Activated CD4-positive, alpha-beta T cell treated with anti-CD3 and anti-CD28 coated beads for 36 hours (primary cell): ENCODE measurements around the gene PAMR1. TPM values are rescaled to one million over a fixed set of nuclear protein-coding genes. Genes with fewer than 3 reads are reported as not detected.
"Not testable (repeated sequence)": the region's sequence is repeated elsewhere in the genome, so short reads cannot be mapped to it uniquely, and the experiment has no call there.

Source experiments
- ATAC-seq: fragments of 200-7000 bp; cut with Tn5 transposase; one replicate; pipeline ENCODE4 v1.10.0; 2021; ENCODE audit warnings: mild to moderate bottlenecking, moderate library complexity
- CTCF ChIA-PET: fragments of 350-600 bp; sonication (Branson Sonifier 250); formaldehyde crosslinking; loops from one replicate; lab custom pipeline; 2021; ENCODE audit warnings: antibody characterized with exemption; lab: Charles Lee
- POLR2A ChIA-PET: fragments of 350-600 bp; sonication (Branson Sonifier 250); formaldehyde crosslinking; loops from one replicate; lab custom pipeline; 2021; ENCODE audit warnings: antibody characterized with exemption, inconsistent platforms; lab: Charles Lee
- DNase-seq: peaks from one replicate; pipeline ENCODE4 v3.0.0-alpha.2; 2020
- H3K27ac Mint-ChIP-seq: one replicate; pipeline ENCODE4 v1.8.0; 2021; ENCODE audit warnings: mixed read lengths
- H3K27me3 Mint-ChIP-seq: one replicate; pipeline ENCODE4 v1.8.0; 2021; ENCODE audit warnings: mixed read lengths
- H3K36me3 Mint-ChIP-seq: one replicate; pipeline ENCODE4 v1.8.0; 2021; ENCODE audit warnings: low read depth, mixed read lengths
- H3K4me1 Mint-ChIP-seq: one replicate; pipeline ENCODE4 v1.8.0; 2021; ENCODE audit warnings: mixed read lengths
- H3K4me3 Mint-ChIP-seq: one replicate; pipeline ENCODE4 v1.8.0; 2021; ENCODE audit warnings: mild to moderate bottlenecking, moderate library complexity, mixed read lengths
- H3K9me3 Mint-ChIP-seq: one replicate; pipeline ENCODE4 v1.8.0; 2021; ENCODE audit warnings: low read depth, mixed read lengths
- intact Hi-C, 2 experiments: fragments of 100-400 bp; cut with DNase I in 1 of 2; cut with micrococcal nuclease in 1 of 2; formaldehyde crosslinking; loops; one replicate each; pipeline versions ENCODE4 v1.14.2 to v1.15.1; 2022 to 2024; cut with DNase I, micrococcal nuclease
- total RNA-seq, 2 experiments: library from RNA; stranded (reverse); gene quantifications; one replicate each; pipeline ENCODE4 v1.2.3, GENCODE V29; 2021

Gene PAMR1
- total RNA-seq, 2 experiments from 2014 or later = not detected

DNA sequence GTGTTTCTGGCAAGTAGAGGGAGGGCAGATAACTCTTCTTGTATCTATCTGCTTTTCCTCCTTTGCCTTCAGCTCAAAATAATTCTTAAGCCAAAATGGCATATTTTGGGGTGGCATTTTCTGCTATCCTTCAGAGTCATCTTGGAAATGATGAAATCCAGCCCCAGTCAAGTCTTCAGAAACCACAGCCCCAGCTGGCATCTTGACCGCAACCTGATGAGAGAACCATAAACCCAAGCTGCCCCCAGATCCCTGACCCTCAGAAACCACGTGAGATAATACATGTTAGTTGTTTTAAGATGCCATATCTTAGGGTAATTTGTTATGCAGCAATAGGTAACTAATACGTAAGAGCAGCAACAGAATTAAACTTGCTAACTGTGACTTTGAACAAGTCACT, 15.1 kb upstream of the PAMR1 start:
- no peak for DNase-seq
- Mint-ChIP-seq H3K4me3 (no peak overlapping the region), H3K4me1 (no peaks in the 10 kb centered on the region), H3K27me3 (peaks cover 7% of the 10 kb centered on the region), H3K9me3 (no peaks in the 10 kb centered on the region), H3K27ac (no peak overlapping the region), H3K36me3 (no peaks in the 10 kb centered on the region)
- CTCF ChIA-PET = interaction anchor here (0.8 kb wide), 1 partner anchor 25 kb away, joined by 3 read pairs; no protein-coding TSS in a partner anchor
- POLR2A ChIA-PET = no interaction called here
- ATAC-seq = no peak
- intact Hi-C loops = no loop called here

DNA sequence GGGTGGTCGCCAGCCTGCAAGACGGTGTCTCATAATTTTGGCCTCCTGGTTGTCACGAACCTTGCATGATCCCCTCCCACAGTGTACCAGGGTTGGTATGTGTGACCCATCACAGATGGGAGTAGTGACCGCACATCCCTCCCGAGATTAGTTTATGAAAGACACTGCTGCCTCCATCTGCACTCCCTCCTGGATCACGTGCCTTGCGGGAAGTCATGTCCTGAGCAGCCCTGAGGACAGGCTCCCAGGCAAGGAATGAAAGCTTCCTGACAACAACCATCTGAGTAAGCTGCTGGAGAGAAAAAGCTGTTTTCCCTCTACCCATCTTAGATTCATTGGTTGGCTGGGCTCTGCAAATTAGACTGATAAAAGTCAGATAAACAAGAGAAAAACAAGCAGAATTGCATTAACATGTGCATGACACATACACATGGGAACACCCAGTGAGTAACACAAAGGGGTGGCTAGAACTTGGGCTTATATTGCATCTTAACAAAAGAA, 14.4 kb upstream of the PAMR1 start:
- ATAC-seq (no peak), DNase-seq (no peak)
- Mint-ChIP-seq H3K4me1 (no peaks in the 10 kb centered on the region), H3K9me3 (no peaks in the 10 kb centered on the region), H3K27me3 (peaks cover 7% of the 10 kb centered on the region), H3K27ac (no peak overlapping the region), H3K36me3 (no peaks in the 10 kb centered on the region), H3K4me3 (no peak overlapping the region)
- ChIA-PET CTCF (interaction anchor here (0.8 kb wide), 1 partner anchor 26 kb away, joined by 3 read pairs; no protein-coding TSS in a partner anchor), POLR2A (no interaction called here)
- intact Hi-C loops = no loop called here

DNA sequence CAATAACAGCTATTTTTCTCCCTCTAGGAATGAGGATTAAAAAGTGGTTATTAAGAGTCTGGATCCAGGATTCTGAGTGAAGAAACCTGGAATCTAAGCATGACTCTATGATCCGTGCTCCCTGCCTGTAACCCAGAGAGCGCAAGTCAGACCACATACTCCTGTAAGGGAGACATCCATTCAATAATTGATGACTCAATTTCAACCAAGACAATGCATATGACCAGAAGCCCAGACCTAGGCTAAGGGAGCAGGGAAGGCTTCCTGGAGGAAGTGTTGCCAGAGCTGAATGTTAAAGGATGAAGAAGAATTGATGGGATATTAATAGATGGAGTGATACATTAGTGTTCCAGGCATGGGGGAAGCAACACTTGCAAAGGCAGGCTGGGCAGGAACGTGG, 13.8 kb upstream of the PAMR1 start:
- Mint-ChIP-seq H3K27me3 (peaks cover 7% of the 10 kb centered on the region), H3K4me1 (no peaks in the 10 kb centered on the region), H3K9me3 (no peaks in the 10 kb centered on the region), H3K4me3 (no peak overlapping the region), H3K27ac (no peak overlapping the region), H3K36me3 (no peaks in the 10 kb centered on the region)
- ATAC-seq (no peak), DNase-seq (no peak)
- intact Hi-C loops = no loop called here
- CTCF ChIA-PET = no interaction called here
- POLR2A ChIA-PET = no interaction called here

DNA sequence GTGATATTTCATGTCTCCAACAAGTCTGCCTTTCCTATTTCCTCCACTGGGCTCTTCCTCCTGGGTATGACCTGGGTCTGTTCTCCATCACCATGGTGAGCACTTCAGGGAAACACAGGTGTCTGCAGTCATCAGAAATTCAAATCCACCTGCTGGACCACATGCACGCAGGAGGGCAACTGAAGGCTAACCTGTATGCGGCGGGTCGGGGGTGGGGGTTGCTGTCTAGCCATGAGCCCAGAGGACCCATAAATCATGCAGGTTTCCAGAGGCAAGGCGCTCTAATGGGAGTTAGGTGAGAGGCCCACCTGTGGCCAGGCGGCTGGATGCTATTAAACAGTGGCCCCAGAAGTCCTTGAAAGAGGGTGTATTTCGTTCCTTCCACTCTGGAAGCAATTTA, 11.1 kb upstream of the PAMR1 start:
- DNase-seq (no peak), ATAC-seq (no peak)
- POLR2A ChIA-PET = no interaction called here
- Mint-ChIP-seq H3K4me1 (no peaks in the 10 kb centered on the region), H3K27ac (no peak overlapping the region), H3K36me3 (no peaks in the 10 kb centered on the region), H3K9me3 (no peaks in the 10 kb centered on the region), H3K4me3 (no peak overlapping the region), H3K27me3 (peaks cover 7% of the 10 kb centered on the region)
- intact Hi-C loops = no loop called here
- CTCF ChIA-PET = interaction anchor here (0.6 kb wide), 1 partner anchor 9 kb away, joined by 3 read pairs; no protein-coding TSS in a partner anchor

DNA sequence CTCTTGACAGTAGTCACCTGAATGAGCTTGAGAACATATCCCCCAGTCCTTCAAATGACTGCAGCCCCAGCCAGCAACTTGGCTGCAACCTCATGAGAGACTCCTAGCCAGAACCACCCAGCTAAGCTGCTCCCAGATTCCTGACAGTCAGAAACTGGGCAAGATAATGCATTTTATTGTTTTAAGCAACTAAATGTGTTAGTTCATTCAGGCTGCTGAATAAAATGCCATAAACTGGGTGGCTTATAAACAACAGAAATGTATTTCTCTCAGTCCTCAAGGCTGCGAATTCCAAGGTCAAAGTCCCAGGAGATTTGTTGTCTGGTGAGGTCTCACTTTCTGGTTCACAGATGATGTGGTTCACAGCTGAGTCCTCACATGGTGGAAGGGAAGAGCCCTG, 5.8 kb upstream of the PAMR1 start:
- Mint-ChIP-seq H3K4me1 (no peaks in the 10 kb centered on the region), H3K27me3 (peaks cover 28% of the 10 kb centered on the region), H3K9me3 (no peaks in the 10 kb centered on the region), H3K27ac (no peak overlapping the region), H3K4me3 (no peak overlapping the region), H3K36me3 (no peaks in the 10 kb centered on the region)
- no peak for ATAC-seq
- DNase-seq = no peak
- CTCF ChIA-PET = no interaction called here
- POLR2A ChIA-PET = no interaction called here
- intact Hi-C loops = no loop called here

DNA sequence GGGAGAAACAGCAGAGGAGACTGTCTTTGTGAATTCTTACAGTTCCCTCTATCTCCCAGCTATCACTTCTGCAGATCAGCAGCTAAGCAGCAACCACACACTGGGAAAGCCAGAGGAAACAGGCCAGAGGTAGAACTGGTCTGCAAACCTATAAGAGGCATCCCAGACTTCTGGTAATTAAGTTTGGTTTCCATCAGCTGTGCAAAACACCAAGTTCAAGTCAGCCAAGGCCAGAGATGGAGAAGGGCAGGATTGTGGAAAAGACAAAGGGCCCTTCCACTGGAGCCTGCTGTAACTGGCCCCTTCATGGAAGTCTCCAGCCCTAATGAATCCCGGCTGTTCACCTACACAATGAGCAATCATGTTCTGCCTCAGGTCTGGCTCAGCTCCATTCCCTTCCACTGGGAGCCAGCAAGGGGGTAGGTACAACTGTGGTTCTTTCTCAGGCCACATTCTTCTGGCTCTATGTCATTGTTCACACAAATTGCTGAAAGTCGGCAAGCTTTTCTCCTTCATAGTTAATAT, 4.6 kb upstream of the PAMR1 start:
- Mint-ChIP-seq H3K27me3 (peaks cover 35% of the 10 kb centered on the region), H3K36me3 (no peaks in the 10 kb centered on the region), H3K4me3 (no peak overlapping the region), H3K9me3 (no peaks in the 10 kb centered on the region), H3K4me1 (peaks cover 1% of the 10 kb centered on the region), H3K27ac (no peak overlapping the region)
- no peak for ATAC-seq
- CTCF ChIA-PET = interaction anchor here (0.5 kb wide), 1 partner anchor 636 kb away, joined by 3 read pairs; no protein-coding TSS in a partner anchor
- DNase-seq = no peak
- POLR2A ChIA-PET = no interaction called here
- intact Hi-C loops = no loop called here

DNA sequence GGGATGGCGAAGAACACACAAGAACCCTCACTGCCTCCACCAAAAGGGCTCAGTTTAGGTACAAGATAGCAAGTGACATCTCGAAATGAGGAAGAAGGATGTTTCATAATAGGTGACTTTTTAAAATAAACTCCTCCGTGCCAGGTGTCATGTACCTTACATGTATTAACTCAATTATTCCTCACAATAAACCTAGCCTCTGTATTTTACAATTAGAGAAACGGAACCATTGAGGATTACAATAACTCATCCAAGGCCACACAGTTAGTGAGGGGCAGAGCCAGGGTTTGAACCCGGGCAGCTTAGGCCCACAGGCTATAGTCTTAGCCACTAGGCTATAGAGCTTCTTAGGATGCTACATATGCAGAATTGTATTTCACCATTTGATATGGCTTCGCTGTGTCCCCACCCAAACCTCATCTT, 965 bp upstream of the PAMR1 start:
- Mint-ChIP-seq H3K27ac (no peak overlapping the region), H3K4me1 (peaks cover 2% of the 10 kb centered on the region), H3K27me3 (peaks cover 58% of the 10 kb centered on the region), H3K9me3 (no peaks in the 10 kb centered on the region), H3K4me3 (no peak overlapping the region), H3K36me3 (no peaks in the 10 kb centered on the region)
- CTCF ChIA-PET = interaction anchor here (0.6 kb wide), 2 partner anchors 12 to 1719 kb away, joined by 3 read pairs; no protein-coding TSS in a partner anchor
- DNase-seq (no peak), ATAC-seq (no peak)
- POLR2A ChIA-PET = no interaction called here
- intact Hi-C loops = no loop called here

DNA sequence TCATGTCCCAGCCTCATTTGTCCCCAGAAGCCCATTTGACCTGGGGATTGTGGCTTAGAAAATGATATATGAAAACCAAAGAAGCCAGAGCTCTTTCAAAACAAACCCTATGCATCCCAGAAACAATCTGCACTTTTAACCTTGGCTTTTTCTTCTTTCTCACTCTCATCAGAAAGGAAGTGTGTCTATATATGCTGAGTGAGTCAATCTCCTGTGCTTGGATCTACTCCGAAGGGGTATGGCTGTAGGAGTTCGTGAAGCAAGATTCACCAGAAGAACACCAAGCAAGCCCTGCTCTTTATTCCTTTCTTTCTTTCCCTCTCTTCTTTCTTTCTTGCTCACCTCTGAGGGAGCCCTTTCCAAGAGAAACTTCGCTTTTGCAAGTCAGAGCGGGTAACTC, 636 bp downstream of the PAMR1 start:
- DNase-seq = no peak
- ChIA-PET CTCF (no interaction called here), POLR2A (no interaction called here)
- Mint-ChIP-seq H3K4me3 (no peak overlapping the region), H3K27me3 (peaks cover 57% of the 10 kb centered on the region), H3K27ac (no peak overlapping the region), H3K9me3 (no peaks in the 10 kb centered on the region), H3K36me3 (no peaks in the 10 kb centered on the region), H3K4me1 (peaks cover 2% of the 10 kb centered on the region)
- intact Hi-C loops = no loop called here
- ATAC-seq = no peak

DNA sequence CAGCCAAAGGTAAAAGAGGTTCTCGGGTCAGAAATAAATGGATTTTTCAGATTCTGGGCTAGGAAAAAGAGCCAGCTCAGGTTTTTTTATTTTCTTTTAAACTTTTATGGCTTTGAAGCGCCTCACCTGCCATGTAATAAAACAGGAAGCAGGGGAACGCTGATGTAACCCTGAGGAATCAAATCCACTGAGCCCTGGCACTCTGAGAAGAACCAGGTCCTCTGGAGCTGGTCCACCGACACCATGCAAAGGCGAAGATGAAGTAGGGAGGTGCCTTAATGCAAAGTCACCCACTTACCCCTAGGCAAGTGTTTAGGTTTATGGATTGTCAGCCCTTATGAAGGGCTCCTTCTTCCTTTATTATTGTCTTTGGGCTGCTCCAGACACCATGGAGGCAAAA, 1.6 kb downstream of the PAMR1 start:
- POLR2A ChIA-PET = no interaction called here
- Mint-ChIP-seq H3K9me3 (no peaks in the 10 kb centered on the region), H3K27me3 (peaks cover 60% of the 10 kb centered on the region), H3K4me1 (peaks cover 2% of the 10 kb centered on the region), H3K36me3 (no peaks in the 10 kb centered on the region), H3K4me3 (no peak overlapping the region), H3K27ac (no peak overlapping the region)
- DNase-seq = no peak
- CTCF ChIA-PET = interaction anchor here (0.5 to 1.4 kb wide), 2 partner anchors 36 to 126 kb away, joined by 3 to 4 read pairs; no protein-coding TSS in a partner anchor
- intact Hi-C loops = no loop called here
- no peak for ATAC-seq

DNA sequence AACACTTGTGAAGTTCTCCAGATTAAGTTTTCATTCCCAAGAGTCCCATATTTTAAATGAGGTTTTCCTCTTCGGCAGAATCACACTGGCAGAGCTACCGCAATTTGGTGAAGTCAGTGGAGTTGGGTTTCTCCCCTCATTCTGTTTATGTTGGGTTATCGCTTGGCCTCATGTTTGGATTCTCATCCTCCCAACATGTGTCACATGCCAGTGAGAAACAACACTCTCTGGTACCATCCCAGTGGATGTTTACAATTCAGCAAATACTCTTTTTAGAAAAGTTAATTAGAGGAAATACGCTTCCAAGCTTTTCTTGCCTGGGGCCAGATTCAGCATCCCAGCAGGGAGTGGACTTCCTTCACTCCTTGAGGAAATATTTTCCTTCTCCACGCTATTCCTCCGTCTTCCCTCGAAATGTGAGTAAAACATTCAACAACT, 2.1 kb downstream of the PAMR1 start:
- POLR2A ChIA-PET = no interaction called here
- intact Hi-C loops = no loop called here
- no peaks in the 10 kb centered on the region for H3K36me3 Mint-ChIP-seq
- peaks cover 61% of the 10 kb centered on the region for H3K27me3 Mint-ChIP-seq
- H3K27ac Mint-ChIP-seq = no peak overlapping the region
- no peaks in the 10 kb centered on the region for H3K9me3 Mint-ChIP-seq
- no peak for DNase-seq
- CTCF ChIA-PET = interaction anchor here (0.5 to 1.4 kb wide), 2 partner anchors 36 to 126 kb away, joined by 3 to 4 read pairs; no protein-coding TSS in a partner anchor
- ATAC-seq = no peak
- H3K4me1 Mint-ChIP-seq = peaks cover 2% of the 10 kb centered on the region
- no peak overlapping the region for H3K4me3 Mint-ChIP-seq

DNA sequence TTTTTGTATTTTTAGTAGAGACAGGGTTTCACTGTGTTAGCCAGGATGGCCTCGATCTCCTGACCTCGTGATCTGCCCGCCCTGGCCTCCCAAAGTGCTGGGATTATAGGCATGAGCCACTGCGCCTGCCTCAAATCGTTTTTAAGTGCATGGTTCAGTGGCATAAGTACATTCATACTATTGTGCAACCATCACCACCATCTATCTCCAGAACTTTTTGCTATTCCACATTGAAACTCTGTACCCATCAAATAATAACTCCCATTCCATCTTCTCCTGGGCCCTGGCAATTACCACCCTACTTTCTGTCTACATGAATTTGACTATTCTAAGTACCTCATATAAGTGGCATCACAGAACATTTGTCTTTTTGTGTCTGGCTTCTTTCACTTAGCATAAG, 3.3 kb downstream of the PAMR1 start:
- DNase-seq, POLR2A ChIA-PET: not testable (repeated sequence)

DNA sequence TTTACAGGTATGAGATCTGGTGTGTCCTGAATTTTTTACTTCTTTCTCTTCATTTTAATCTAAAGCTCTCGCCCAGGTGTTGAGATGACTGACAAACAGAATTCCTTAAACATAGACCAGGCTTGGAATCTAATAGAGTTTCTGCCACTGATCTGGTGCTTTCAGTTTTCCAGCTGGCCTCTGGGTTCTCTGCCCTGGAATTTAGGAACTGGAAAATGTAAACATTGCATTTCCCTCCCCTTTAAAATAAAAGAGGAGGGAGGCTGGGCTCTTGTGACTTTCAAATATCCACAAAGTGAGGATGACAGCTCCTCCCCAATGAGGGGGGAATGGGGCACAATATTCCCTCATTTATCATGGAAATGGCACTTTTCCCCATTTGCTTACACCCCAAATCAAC, 5.0 kb downstream of the PAMR1 start:
- H3K27ac Mint-ChIP-seq = no peak overlapping the region
- peaks cover 46% of the 10 kb centered on the region for H3K27me3 Mint-ChIP-seq
- ChIA-PET CTCF (no interaction called here), POLR2A (no interaction called here)
- DNase-seq = no peak
- no peak overlapping the region for H3K4me3 Mint-ChIP-seq
- intact Hi-C loops = no loop called here
- no peaks in the 10 kb centered on the region for H3K9me3 Mint-ChIP-seq
- peaks cover 2% of the 10 kb centered on the region for H3K4me1 Mint-ChIP-seq
- ATAC-seq = no peak
- H3K36me3 Mint-ChIP-seq = no peaks in the 10 kb centered on the region

More for the DNA sequence above, 3.3 kb downstream of the PAMR1 start:
- peaks cover 52% of the 10 kb centered on the region for H3K27me3 Mint-ChIP-seq
- H3K4me1 Mint-ChIP-seq, H3K36me3 Mint-ChIP-seq, H3K27ac Mint-ChIP-seq, H3K9me3 Mint-ChIP-seq, ATAC-seq, intact Hi-C loops, H3K4me3 Mint-ChIP-seq: not testable (repeated sequence)
- CTCF ChIA-PET = interaction anchor here (0.7 kb wide), 1 partner anchor 1192 kb away, joined by 3 read pairs; no protein-coding TSS in a partner anchor
